Heart left ventricle (tissue), 16 donors: ENCODE measurements around the gene NDRG3. TPM values are rescaled to one million over a fixed set of nuclear protein-coding genes. Genes with fewer than 3 reads are reported as not detected.

Experiments used
- ATAC-seq, 4 donors: fragments of 200-7000 bp; cut with Tn5 transposase; one replicate each; pipeline ENCODE4 v1.9.1; 2020 to 2022; ENCODE audit warnings: moderate library complexity in 4 of 4, mild to moderate bottlenecking in 3 of 4, moderate number of reproducible peaks in 1 of 4
- DNase-seq, 5 donors: peaks; one replicate each; pipeline ENCODE4 v3.0.0-alpha.2; 2020
- H3K27ac ChIP-seq, 12 donors: fragments of 200-600 bp; sonication (generic) in 4 of 12; one replicate each; pipeline versions ENCODE4 v1.5.0 to v1.8.0; 2016 to 2022; ENCODE audit warnings: mild to moderate bottlenecking in 2 of 12
- H3K27me3 ChIP-seq, 9 donors: fragments of 200-600 bp; sonication (generic) in 2 of 9; one replicate each; pipeline versions ENCODE4 v1.5.1 to v1.8.0; 2016 to 2022; ENCODE audit warnings: mild to moderate bottlenecking in 3 of 9
- H3K36me3 ChIP-seq, 9 donors: fragments of 200-600 bp; sonication (generic) in 2 of 9; one replicate each; pipeline versions ENCODE4 v1.5.0 to v1.8.0; 2018 to 2022; ENCODE audit warnings: mild to moderate bottlenecking in 2 of 9
- H3K4me1 ChIP-seq, 12 donors: fragments of 200-600 bp; sonication (generic) in 4 of 12; one replicate each; pipeline versions ENCODE4 v1.5.0 to v1.8.0; 2016 to 2022; ENCODE audit warnings: mild to moderate bottlenecking in 3 of 12
- H3K4me3 ChIP-seq, 12 donors: fragments of 200-600 bp; sonication (generic) in 4 of 12; one replicate each; pipeline versions ENCODE4 v1.5.0 to v1.8.0; 2017 to 2022; ENCODE audit warnings: mild to moderate bottlenecking in 9 of 12, moderate library complexity in 4 of 12
- H3K9me3 ChIP-seq, 12 donors: fragments of 200-600 bp; sonication (generic) in 4 of 12; one replicate each; pipeline versions ENCODE4 v1.5.0 to v1.8.0; 2016 to 2022; ENCODE audit warnings: mild to moderate bottlenecking in 1 of 12
- CTCF ChIP-seq, 12 donors: fragments of 200-600 bp; sonication (generic) in 4 of 12; IDR thresholded peaks; one replicate each; pipeline versions ENCODE4 v1.5.0 to v1.8.0; 2018 to 2022; ENCODE audit warnings: antibody characterized with exemption in 12 of 12, mild to moderate bottlenecking in 5 of 12
- POLR2A ChIP-seq, 2 donors: fragments of 450-650 bp; IDR thresholded peaks; one replicate each; pipeline ENCODE4 v1.6.1; 2017; ENCODE audit warnings: antibody characterized with exemption in 2 of 2, mild to moderate bottlenecking in 2 of 2, moderate library complexity in 2 of 2
- WGBS, 4 donors: extraction: QIAGEN DNeasy Blood & Tissue Kit in 2 of 4; methylation state at CpG; one replicate each; pipeline versions ENCODE4 v1.1.5 to v1.1.7; 2013 to 2018; 5-methylcytosine and 5-hydroxymethylcytosine counted together
- intact Hi-C, 10 donors: fragments of 100-400 bp; cut with DNase I; formaldehyde crosslinking; loops; one replicate each; pipeline versions ENCODE4 v1.11.1 to v1.14.2; 2022
- polyA plus RNA-seq, 2 donors: library from polyadenylated mRNA; stranded (reverse); fragments of 200-250 nt; gene quantifications; one replicate each; pipeline ENCODE4 v1.2.3, GENCODE V29; 2013
- total RNA-seq, 9 donors: library from RNA; depleted of rRNA in 2 of 9; stranded (reverse); fragments of >200 nt in 2 of 9; fragmentation: NEBNext Ultra II Directional in 3 of 9; extraction: Animal tissue kit (Norgen Biotek cat#: 25700) in 3 of 9; gene quantifications; one replicate each; pipeline versions ENCODE4 v1.1.0 to v1.2.4, GENCODE V29; 2016 to 2023
- donor health status: ischemic (EF 13 %, LVEDD 7.1; RV severe dilation, severe dysfunction).
- donor health status: healthy with polysubstance abuse.
- donor health status: DM: no; HTN: yes; CAD: no.
- donor health status: DM: no; HTN: no; CAD: no.
- donor health status: ischemic (EF 25% LVEDD 6.9; RV normal size, moderate dysfunction).
- donor health status: ischemic (EF 25% LVEDD 5.7; RV mildly dilated, moderate dysfunction).
- donor health status: healthy.
- donor health status: DM: yes; HTN: yes; CAD: no.
- donor health status: ischemic (EF 35%, LVEDD 5.7; RV mildly dilated, moderate dysfunction).
- donor health status: nonischemic (EF 11% LVEDD 7.7; RV severe dilation, severe dysfunction).
- donor health status: DM: yes; HTN: yes; CAD: no.
- donor health status: PGD.
- donor health status: ischemic (EF 29% LVEDD 5.4; RV normal size, mild dysfunction).
- donor health status: nonischemic (EF 23%, LVEDD 6.1; RV moderate dilation, normal function).

The NDRG3 gene
- total and polyA plus RNA-seq, 11 donors: 17.3 to 34.8 (median 29.9) TPM

- no peaks in the 10 kb centered on the region for H3K27me3 ChIP-seq
- ATAC-seq (no peak), DNase-seq (no peak)
- peaks cover 0 to 80% (median 51%) of the 10 kb centered on the region in 9 donors for H3K36me3 ChIP-seq
- WGBS, 4 donors: 65 to 74% (median 71%) methylated on average over 2 of the region's 2 CpGs
- H3K27ac ChIP-seq: peak overlapping the region in 6 of 12 donors; percentile 42 to 67 (median 62)
- intact Hi-C loops: no loop called here
- no peak overlapping the region for H3K4me3 ChIP-seq
- no peaks in the 10 kb centered on the region for H3K9me3 ChIP-seq
- H3K4me1 ChIP-seq: peaks cover 0 to 21% (median 6%) of the 10 kb centered on the region in 12 donors
- no peak for TF ChIP-seq POLR2A (IDR thresholded peaks at IDR 0.05)
- TF ChIP-seq CTCF (IDR thresholded peaks at IDR 0.05): no peak
Observed at GRCh38 chr20:36785308-36785707, 39.4 kb upstream of the NDRG3 start.

GRCh38 chr20:36784900-36785299 lies 39.0 kb upstream of the NDRG3 start:
- peaks cover 0 to 77% (median 49%) of the 10 kb centered on the region in 9 donors for H3K36me3 ChIP-seq
- H3K9me3 ChIP-seq: no peaks in the 10 kb centered on the region
- H3K27me3 ChIP-seq: no peaks in the 10 kb centered on the region
- WGBS, 4 donors: 55 to 61% (median 57%) methylated on average over 7 to 9 of the region's 9 CpGs
- peak; percentile 74 to 94 (median 90) for ATAC-seq
- H3K4me3 ChIP-seq: no peak overlapping the region
- intact Hi-C loops: no loop called here
- peaks cover 0 to 21% (median 6%) of the 10 kb centered on the region in 12 donors for H3K4me1 ChIP-seq
- peak overlapping the region in 11 of 12 donors; percentile 15 to 67 (median 59) for H3K27ac ChIP-seq
- TF ChIP-seq POLR2A (IDR thresholded peaks at IDR 0.05): no peak
- TF ChIP-seq CTCF (IDR thresholded peaks at IDR 0.05): no peak
- DNase-seq: peak in 4 of 5 donors; percentile 37 to 78 (median 64)

GRCh38 chr20:36784116-36784515 lies 38.2 kb upstream of the NDRG3 start:
- no peaks in the 10 kb centered on the region for H3K27me3 ChIP-seq
- no peak overlapping the region for H3K4me3 ChIP-seq
- no peak for DNase-seq
- no peak for TF ChIP-seq POLR2A (IDR thresholded peaks at IDR 0.05)
- H3K9me3 ChIP-seq: no peaks in the 10 kb centered on the region
- ATAC-seq: peak in 1 of 4 donors; percentile 13
- 96 to 100% (median 97%) methylated on average over 5 to 7 of the region's 7 CpGs for WGBS, 4 donors
- intact Hi-C loops: no loop called here
- peak overlapping the region in 8 of 12 donors; percentile 29 to 67 (median 62) for H3K27ac ChIP-seq
- peaks cover 0 to 21% (median 6%) of the 10 kb centered on the region in 12 donors for H3K4me1 ChIP-seq
- peaks cover 0 to 70% (median 49%) of the 10 kb centered on the region in 9 donors for H3K36me3 ChIP-seq

- Histone ChIP-seq H3K27me3 (no peaks in the 10 kb centered on the region), H3K27ac (no peak overlapping the region), H3K9me3 (no peaks in the 10 kb centered on the region), H3K36me3 (peaks cover 0 to 31% (median 16%) of the 10 kb centered on the region in 9 donors), H3K4me3 (no peak overlapping the region), H3K4me1 (peaks cover 0 to 24% (median 5%) of the 10 kb centered on the region in 12 donors)
- no peak for TF ChIP-seq CTCF (IDR thresholded peaks at IDR 0.05)
- TF ChIP-seq POLR2A (IDR thresholded peaks at IDR 0.05): no peak
- ATAC-seq (no peak), DNase-seq (no peak)
- WGBS, 4 donors: 69 to 72% (median 72%) methylated on average over 6 of the region's 6 CpGs
- intact Hi-C loops: loop anchor here in 1 of 10 donors (10.0 kb wide), 1 partner anchor 85 kb away; a partner anchor contains a TSS
Observed at GRCh38 chr20:36779656-36780025, 33.8 kb upstream of the NDRG3 start.
